ENCODE data around the gene EGFL8.

DNA sequence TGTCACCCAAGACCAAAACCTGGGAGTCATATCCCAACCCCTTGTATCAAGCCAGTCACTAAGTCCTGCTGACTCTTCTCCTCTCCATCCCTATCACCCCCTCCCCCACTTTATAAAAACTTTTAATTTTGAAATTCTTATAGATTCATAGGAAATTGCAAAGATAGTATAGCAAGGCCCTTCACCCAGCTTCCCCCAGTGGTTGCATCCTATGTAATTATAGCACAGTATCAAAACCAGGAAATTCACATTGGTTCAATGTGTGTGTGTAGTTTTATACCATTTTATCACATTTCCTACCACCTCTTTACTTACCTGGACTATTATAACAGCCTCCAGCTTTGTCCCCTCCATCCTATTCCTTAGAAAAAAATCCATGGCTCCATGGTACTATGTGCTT, 6.3 kb upstream of the EGFL8 start:
- TF ChIP-seq ZNF274 (IDR thresholded peaks at IDR 0.05; ENCODE audit: low read depth, low read length): no peak
- no peak for TF ChIP-seq SUZ12 (IDR thresholded peaks at IDR 0.05; ENCODE audit: extremely low read depth, insufficient read depth, insufficient read length)
- TF ChIP-seq YY1 (IDR thresholded peaks at IDR 0.05; ENCODE audit: insufficient read depth, insufficient read length): no peak

Measured in NT2/D1 (cell line).